SK-N-MC (cell line): Measurements from ENCODE around the gene EGFR.

ENCODE experiments used
- EZH2 ChIP-seq: fragments of 200-600 bp; sonication (generic); IDR thresholded peaks from one replicate; pipeline ENCODE4 v1.6.1; 2017; ENCODE audit warnings: antibody characterized with exemption
- FOXP2 ChIP-seq: optimal IDR thresholded peaks from 2 replicates; pipeline ENCODE3; 2011; ENCODE audit warnings: mild to moderate bottlenecking, moderate library complexity; ENCODE audit not compliant: insufficient read depth; ENCODE audit errors: extremely low read length, control extremely low read depth
- POLR2AphosphoS5 ChIP-seq: IDR thresholded peaks from 2 replicates; pipeline ENCODE4 v1.6.1; 2012; ENCODE audit warnings: mild to moderate bottlenecking, low read depth, low read length, borderline replicate concordance

GRCh38 chr7:55134359-55134725 lies 115.5 kb downstream of the EGFR start:
- no peak for TF ChIP-seq FOXP2
- TF ChIP-seq EZH2: no peak
- TF ChIP-seq POLR2AphosphoS5: no peak
